ENCODE results near the gene KIF3A.

GRCh38 chr5:132773114-132773513, 35.8 kb upstream of the KIF3A start:
- no peak for TF ChIP-seq EZH2 (IDR thresholded peaks at IDR 0.05; ENCODE audit: borderline replicate concordance, low read length)
- no peak for TF ChIP-seq CTCF (IDR thresholded peaks at IDR 0.05; ENCODE audit: low read length)
